Measurements from ENCODE around the gene LGALS14.
"Not testable (repeated sequence)": the region's sequence is repeated elsewhere in the genome, so short reads cannot be mapped to it uniquely, and the experiment has no call there.

The LGALS14 gene, protein sequence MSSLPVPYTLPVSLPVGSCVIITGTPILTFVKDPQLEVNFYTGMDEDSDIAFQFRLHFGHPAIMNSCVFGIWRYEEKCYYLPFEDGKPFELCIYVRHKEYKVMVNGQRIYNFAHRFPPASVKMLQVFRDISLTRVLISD

DNA sequence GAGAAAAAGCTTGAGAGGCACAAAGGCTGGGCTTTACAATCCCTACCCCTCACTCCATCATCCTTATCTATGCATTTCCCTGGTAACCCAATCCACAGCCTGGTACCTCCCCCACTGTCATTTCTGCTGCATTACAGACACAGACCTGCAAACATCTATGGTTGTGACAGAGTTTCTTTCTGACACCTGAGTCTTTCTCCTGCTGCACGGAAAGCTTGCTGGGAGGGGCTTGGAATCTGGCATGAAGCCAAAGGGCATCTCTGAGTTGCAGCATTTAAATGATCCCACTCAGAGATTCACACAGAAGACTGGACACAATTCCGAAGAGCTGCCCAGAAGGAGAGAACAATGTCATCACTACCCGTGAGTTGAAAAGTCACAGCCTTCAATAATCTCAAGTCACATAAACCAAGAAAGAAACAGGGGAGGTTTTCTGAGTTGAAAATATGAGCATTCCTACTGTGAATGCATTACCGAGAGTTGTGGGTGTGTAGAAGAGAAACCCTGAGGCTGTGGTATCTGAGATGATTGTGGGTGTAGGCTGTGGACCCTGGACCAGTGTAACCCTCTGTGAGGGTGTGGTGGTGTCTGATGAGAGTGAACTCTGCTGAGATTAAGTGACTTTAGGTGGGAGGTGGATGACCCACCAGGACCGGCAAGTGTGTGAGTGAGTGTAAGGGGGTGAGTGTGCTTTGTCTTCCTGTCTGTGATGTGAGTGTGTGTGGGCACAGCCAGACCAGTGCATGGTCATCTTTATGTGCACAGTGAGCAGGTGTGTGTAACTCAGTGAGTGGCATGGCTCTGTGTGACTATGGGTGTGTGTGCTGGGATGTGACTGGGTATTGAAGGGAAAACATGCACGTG, at the start of gene LGALS14:
TSS of gene LGALS14 (plus strand) at position 301 of the 864 bp plus-strand sequence. CDS start at position 349, 48 bp downstream.
- DNase-seq = no peak

DNA sequence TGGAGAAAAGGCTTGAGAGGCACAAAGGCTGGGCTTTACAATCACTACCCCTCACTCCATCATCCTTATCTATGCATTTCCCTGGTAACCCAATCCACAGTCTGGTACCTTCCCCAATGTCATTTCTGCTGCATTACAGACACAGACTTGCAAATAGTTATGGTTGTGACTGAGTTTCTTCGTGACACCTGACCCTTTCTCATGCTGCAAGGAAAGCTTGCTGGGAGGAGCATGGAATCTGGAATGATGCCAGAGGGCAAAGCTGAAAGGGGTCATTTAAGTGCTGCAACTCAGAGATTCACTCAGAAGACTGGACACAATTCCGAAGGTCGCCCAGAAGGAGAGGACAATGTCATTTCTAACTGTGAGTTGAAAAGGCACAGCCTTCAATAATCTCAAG, 48.7 kb upstream of the LGALS14 start, which contains the start of gene LGALS16:
TSS of gene LGALS16 (plus strand) at position 301 of the 400 bp plus-strand sequence. CDS start at position 350, 49 bp downstream.
- DNase-seq = no peak

DNA sequence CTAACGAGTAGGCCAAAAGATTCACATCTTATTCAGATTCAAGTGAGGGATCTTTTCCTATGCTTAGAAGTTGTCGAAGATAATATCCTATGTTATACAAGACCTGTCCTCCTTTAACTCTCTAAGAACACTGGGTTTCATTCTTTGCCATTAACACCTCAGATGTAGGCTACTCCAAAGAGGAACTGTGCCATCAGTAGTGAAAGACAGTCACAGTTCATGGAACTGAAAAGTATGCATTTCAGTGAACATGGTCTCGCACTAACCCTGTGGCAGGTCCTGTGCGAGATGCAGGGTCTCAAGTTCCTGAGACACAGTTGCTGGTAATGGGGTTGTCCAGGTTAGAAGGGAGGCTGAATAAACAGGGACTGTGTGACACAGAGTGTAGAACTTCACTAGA, 44.5 kb upstream of the LGALS14 start:
- no peak for DNase-seq

DNA sequence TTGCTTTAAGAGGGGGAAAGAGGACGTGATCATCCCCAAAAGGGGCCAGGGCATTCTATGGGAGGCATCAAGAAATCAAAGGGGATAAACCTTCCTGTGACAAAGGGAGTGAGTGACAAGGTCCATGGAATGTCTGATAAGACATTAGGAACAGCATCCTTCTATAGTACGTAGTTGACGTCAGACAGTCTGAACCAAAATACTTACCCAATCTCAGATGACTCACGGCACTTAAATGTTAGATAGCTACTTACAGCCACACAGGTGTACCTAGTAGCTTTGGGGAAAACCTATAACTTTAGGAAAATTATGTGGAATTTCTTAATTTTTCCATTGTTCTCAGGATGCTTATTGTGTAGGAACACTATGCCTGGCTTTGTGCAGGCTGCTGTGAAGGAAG, 43.6 kb upstream of the LGALS14 start:
- no peak for DNase-seq

DNA sequence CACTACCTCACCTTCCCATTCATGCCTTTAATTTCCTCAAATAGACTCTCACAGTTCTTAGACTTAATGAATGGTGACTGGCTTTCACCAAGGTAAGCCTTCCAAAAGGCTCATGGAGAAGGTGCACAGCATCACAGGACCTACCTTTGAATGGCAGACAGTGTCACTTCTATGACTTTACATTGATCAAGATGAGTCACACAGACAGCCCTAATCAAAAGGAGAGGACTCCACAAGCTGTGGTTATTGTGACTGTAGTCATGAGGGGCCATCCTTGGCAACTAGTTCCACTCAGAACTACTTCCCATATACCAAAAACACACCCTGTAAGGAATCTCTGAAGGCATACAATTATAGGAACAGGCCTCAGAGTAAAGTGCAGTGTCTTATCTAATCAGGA, 42.7 kb upstream of the LGALS14 start:
- DNase-seq = no peak

DNA sequence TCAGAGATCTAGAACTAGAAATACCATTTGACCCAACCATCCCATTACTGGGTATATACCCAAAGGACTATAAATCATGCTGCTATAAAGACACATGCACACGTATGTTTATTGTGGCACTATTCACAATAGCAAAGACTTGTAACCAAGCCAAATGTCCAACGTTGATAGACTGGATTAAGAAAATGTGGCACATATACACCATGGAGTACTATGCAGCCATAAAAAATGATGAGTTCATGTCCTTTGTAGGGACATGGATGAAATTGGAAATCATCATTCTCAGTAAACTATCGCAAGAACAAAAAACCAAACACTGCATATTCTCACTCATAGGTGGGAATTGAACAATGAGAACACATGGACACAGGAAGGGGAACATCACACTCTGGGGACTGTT, 34.4 kb upstream of the LGALS14 start:
- not testable (repeated sequence) for DNase-seq

DNA sequence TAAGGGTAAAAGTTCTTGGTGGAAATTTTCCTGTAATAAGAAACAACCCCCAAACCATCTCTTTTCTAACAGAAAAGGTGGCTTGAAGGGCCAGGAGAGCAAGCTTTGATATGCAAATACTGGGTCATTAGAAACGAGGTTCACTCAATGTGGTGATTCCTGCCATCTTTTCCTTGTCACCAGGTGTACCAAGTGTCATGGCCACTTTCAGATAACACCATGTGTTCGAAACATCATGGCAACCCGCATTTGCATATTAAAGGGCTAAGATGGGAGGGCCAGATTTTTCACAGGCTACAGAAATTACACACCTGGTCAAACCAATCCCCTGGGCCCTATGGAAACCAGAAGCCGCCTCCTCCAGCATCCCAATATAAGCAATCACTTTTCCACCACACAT, 33.3 kb upstream of the LGALS14 start:
- DNase-seq = no peak

DNA sequence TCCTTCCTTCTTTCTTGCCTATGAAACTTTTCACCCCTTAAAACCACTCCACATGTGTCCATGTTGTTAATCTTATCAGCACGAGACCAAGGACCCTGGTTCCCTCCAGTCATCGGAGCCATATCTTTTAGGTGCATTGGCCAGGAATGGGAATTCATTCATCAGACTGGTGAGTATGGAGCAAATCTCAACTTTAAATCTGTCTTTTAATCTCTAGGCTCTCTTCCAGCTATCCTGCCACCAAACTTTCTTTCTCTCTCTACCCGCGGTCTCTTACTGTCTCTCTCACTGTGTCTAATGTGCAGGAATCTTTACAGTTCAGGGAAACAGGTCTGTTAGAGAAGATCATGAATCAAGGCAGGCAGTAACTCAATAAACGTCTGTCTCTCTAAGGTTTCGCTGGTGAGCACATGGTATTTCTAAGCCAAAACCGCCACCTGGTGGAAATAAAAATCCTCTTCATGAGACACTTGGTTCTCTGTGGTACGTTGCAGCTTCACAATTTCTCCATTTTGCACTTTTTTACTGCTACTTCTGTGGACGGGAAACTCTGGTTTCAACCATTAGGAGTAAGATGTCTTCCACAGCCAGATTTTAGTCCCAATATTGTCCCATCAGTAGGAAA, 32.4 kb upstream of the LGALS14 start:
- peak; percentile 27 to 37 for DNase-seq

DNA sequence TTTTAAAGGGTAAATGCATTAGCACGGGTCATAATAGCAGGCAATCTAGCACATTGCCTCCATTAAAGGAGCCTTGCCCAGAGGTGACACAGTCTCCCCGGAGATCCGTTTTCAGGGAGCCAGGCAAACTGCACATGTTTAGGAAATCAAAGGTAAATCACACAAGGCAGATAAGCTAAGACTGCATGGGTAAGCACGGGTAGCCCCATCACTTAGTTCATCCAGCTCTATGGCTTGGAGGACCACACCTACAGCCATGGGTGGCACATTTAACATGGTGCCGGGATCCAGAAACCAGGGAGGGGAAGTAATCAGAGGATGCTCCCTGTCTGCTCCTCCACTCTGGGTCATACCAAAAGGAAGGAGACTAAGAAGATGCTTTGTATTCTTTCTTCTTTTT, 31.8 kb upstream of the LGALS14 start:
- no peak for DNase-seq

DNA sequence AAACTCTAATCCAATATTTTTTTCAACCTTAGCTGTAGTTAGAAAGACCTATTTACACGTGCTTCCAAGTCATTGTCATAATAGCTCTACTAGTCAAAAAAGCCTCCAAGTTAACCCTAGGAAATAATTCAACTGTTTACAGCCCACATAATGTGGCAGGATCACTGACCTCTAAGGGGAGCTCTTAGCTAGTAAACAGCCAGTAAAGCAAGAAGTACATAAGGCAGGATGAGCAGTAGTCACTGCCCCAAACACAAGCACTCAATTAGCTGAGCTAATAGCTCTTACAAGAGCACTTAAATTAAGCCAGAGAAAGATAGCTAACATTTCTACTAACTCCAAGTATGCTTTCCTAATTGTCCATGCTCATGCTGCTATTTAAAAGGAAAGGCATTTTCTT, 30.4 kb upstream of the LGALS14 start:
- DNase-seq = not testable (repeated sequence)

DNA sequence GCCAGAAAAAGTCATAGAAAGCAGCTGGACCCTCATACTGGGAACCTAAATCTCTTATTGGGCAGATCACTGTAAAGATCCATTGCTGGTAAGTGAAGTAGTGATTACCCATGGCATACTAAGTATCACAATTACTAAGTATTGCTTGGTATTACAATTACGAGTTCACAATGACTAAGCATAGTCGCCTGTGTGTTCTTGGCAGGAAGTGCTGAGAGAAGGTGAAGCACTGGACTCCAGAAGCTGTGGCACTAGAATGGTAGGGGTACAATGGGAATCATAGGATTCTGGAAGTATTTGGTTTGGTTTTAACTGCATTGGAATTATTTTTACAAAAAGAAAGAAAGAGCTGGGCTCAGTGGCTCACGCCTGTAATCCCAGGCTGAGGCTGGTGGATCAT, 28.3 kb upstream of the LGALS14 start:
- no peak for DNase-seq

DNA sequence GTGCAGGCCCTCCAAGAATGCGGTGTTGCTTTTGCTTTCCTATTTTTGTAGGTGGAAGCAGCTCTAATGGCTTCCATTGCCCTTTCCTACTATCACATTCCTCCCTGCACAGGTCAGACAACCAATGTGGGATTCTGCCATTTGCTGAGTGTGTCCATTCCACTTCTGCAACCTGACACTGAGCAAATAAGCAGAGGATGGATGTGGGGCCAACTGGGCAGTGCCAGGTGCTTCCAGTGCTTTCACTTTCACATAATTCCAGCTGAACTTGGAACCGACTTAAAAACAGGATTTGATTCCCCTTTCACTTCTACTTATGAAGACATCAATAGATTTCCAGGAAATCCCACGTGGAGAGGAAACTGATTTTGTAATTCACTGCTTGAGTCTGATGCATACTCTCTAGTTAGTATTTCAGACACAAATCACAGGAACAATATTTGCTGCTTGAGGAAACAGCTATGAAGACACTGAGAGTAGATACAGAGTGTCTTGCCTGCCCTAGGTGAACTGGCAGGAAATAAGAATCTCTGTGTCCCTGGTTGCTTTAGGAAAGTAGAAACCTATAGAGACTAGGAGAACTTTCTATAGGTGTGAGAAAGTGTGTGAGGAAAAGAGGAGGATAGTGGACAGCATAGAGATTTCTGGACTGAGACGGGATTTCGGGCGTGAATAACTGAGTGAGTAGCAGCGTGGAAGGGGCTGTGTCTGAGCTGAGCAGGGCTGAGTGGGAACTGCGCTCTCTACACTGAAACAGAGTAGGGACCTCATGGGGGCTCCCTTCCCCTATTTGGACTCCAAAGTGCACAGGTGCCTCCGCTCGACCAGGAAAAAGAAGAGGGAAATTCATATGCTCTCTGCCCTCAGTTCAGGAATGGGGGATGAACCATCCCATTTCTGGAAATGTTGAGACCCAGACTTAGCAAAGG, 26.1 kb upstream of the LGALS14 start:
- no peak for DNase-seq

DNA sequence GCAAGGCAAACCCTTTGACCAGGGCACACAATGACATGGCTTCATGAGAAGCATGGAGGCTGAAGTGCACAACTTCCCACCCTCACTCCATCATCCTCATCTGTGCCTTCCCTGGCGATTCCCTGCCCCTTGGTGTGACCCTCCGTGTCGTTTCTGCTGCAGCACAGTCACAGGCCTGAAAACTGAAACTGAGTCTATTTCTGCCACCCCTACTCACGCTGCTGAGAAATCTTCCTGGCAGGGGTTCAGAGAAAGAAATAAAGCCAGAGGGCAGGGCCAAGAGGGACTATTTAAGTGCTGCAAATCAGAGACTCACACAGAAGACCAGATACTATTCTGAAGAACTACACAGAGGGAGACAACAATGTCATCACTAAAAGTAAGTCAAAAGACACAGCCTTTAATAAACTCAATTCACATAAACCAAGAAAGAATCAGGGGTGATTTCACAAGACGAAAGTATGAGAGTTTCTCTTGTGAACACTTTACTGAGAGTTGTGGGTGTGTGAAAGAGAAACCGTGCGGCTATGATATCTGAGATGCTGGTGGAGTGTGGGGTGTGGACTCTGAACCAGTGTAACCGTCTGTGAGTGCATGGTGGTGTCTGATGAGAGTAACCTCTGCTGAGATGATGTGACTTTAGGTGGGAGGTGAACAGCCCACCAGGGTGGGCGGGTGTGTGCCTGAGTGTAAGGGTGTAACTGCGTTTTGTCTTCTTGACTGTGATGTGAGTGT, 25.1 kb upstream of the LGALS14 start:
- peak; percentile 24 to 27 for DNase-seq

DNA sequence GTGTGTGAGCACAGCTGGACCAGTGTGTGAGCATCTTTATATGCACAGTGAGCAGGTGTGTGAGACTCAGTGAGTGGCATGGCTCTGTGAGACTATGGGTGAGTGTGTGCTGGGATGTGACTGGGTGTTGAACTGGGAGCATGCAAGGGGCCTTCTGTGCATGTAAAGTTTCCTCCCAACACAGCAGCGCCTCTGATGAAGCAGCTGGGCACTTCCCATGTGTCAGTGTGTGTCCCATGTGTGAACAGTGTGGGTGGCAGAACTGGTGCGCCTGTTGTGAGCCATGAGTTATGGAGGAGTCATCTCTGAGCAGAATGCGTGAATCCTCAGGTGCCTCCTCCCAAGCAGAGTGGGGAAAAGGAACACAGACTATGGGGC, 24.5 kb upstream of the LGALS14 start:
- peak; percentile 22 to 32 for DNase-seq

DNA sequence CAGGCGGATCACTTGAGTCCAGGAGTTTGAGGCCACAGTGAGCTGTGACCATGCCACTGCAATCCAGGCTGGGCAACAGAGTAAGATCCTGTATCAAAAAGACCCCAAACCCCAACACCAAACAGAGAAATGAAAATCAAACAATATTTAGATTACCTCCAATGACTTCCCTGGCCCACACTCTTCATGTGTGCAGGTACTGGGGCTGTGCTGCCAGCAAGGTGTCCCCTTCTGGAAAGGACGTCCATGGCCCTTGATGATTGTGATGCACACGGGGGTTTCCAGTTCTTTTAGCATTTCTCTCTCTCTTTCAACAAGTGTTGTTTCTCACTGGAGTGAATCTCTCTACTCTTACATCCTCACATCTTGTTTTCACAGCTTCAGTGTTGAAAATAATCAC, 23.7 kb upstream of the LGALS14 start:
- no peak for DNase-seq

DNA sequence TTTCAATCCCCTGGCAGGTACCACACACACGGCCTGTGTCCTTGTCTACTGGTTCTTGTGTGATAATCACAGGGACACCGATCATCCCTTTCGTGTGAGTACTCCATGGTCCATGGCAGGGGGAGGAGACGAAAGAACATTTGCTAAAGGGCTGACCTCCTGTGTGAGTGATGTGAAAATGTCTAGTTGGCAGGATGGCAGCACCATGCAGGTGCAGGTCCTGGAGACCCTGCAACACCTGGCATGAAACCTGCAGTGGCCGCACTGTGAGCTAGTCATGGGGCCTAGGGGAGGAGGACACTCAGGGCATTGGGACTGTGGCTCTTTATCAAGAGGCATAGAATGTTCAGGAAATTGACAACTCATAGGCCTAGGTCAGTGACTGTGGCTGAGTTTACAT, 22.9 kb upstream of the LGALS14 start:
- no peak for DNase-seq

DNA sequence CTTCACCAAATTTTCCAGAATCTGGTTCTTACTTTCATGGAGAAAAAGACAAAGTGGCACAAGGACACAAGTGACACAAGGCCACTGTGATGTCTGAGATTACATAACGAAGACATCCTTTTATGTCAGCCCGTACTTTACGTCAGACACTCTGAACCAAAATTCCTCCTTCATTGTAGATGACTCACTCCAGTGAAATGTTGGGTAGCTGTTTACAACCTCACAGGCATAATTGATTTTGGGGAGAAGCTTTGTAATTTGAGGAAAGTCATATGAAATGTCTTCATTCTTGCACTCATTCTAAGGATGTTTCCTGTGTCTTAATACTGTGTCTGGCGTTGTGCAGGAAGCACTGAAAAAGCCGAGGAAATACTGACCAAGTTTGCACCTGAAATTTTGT, 20.0 kb upstream of the LGALS14 start:
- no peak for DNase-seq

DNA sequence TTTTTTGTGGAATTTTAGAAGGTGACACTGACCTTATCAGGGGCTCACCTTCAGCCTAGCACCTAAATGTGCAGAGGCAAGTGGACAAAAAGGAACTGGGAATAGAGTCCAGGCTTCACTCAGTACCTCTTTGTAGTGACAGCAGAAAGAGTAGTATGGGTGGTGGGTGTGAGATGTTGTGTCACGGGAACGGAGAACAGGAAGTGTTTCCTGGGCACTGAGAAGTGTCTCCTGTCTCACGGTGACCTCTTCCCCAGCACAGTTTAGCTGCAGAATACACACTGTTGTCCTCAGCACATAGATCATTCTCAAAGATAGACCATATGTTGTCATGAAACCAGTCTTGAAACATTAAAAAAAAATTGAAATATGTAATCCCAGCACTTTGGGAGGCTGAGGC, 17.5 kb upstream of the LGALS14 start:
- DNase-seq = no peak

DNA sequence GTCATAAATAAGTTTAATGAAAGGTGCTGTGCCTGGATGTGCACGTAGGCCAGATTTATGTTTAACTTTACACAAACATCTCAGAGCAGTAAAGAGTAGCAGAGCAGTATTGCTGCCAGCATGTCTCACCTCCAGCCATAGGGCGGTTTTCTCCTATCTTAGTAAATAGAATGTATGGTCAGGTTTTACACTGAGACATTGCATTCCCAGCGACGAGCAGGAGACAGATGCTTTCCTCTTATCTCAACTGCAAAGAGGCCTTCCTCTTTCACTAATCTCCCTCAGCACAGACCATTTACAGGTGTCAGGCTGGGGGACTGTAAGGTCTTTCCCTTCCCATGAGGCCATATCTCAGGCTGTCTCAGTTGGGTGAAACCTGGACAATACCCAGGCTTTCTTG, 15.6 kb upstream of the LGALS14 start:
- DNase-seq = not testable (repeated sequence)

DNA sequence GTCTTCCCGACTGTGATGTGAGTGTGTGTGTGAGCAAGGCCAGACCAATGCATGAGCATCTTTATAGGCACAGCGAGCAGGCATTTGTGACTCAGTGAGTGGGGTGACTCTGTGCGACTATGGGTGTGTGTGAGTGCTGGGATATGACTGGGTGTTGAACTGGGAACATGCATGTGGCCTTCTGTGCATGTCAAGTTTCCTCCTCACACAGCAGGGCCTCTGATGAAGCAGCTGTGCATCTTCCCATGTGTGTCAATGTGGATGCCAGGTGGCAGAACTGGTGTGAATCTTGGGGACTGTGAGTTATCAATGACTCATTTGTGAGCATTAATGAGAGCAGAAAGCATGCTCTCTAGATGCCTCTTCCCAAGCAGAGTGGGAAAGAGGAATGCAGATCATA, 12.1 kb upstream of the LGALS14 start:
- no peak for DNase-seq

DNA sequence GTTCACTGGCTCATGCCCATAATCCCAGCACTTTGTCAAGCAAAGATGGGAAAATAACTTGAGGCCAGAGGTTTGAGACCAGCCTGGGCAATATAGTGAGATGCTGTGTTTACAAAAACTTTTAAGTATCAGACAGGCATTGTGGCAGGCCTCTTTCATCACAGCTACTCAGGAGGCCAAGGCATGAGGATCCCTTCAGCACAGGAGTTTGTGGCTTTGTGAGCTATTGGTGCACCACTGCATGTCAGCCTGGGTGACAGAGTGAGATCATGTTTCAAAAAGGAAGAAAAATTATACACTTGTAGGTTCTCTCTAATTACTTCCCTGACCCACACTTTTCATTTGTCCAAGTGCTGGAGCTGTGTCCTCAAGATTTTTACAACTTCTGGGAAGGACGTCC, 11.5 kb upstream of the LGALS14 start:
- DNase-seq = no peak

DNA sequence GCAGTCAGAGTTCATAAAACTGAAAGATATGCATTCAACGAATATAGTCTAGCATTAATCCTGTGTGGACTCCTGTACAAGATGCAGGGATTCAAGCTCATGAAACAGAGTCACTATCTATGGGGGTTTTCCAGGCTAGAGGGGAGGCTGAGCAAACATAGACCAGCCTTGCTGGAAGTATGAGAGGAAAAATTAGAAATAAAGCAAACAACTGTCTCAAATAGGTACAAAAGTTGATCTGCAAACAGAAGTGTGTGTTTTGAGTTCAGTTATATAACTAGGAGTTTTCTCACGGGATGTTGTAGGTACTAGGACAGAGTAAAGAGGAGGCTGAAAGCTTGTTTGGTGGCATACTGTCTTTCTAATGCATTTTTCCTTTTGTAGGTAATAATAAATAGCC, 8.5 kb upstream of the LGALS14 start:
- DNase-seq = no peak

Data from activated CD4-positive, alpha-beta T cell treated with anti-CD3 and anti-CD28 coated beads, Interleukin-2, amount 50 U/mL, for 4 hours (primary cell).